Retinal pigment epithelial cell (primary cell): ENCODE data around the gene ZBTB46.

Experiments
- DNase-seq: peaks from one replicate; pipeline ENCODE4 v3.0.0-alpha.2; 2010; ENCODE audit warnings: low read depth
- H3K4me3 ChIP-seq: 2 replicates; pipeline ENCODE4 v1.5.1; 2011; ENCODE audit warnings: mild to moderate bottlenecking, low read length, control low read depth, moderate library complexity
- CTCF ChIP-seq: conservative IDR thresholded peaks from 2 replicates; pipeline ENCODE4 v1.5.1; 2011; ENCODE audit warnings: low read depth, low read length, control low read depth, inconsistent platforms

The ZBTB46 gene

GRCh38 chr20:63742381-63743024 lies 88.6 kb downstream of the ZBTB46 start:
- TF ChIP-seq CTCF, result no peak

GRCh38 chr20:63741676-63742380 lies 89.2 kb downstream of the ZBTB46 start:
- TF ChIP-seq CTCF, result no peak
- no peak for DNase-seq
- no peak overlapping the region for H3K4me3 ChIP-seq

More at GRCh38 chr20:63742381-63743024, 88.6 kb downstream of the ZBTB46 start:
- DNase-seq, result no peak
- H3K4me3 ChIP-seq, result no peak overlapping the region

- H3K4me3 ChIP-seq, result peak overlapping the region; percentile 56
Observed at GRCh38 chr20:63741354-63741675, 89.7 kb downstream of the ZBTB46 start.

GRCh38 chr20:63740627-63741353 lies 90.3 kb downstream of the ZBTB46 start:
- TF ChIP-seq CTCF, result peak; percentile 23
- peak; percentile 35 for DNase-seq

More at GRCh38 chr20:63741354-63741675, 89.7 kb downstream of the ZBTB46 start:
- DNase-seq, result no peak
- no peak for TF ChIP-seq CTCF

GRCh38 chr20:63740070-63740626 lies 90.9 kb downstream of the ZBTB46 start:
- no peak for DNase-seq
- peak overlapping the region; percentile 56 for H3K4me3 ChIP-seq
- TF ChIP-seq CTCF, result no peak

More at GRCh38 chr20:63740627-63741353, 90.3 kb downstream of the ZBTB46 start:
- peak overlapping the region; percentile 56 for H3K4me3 ChIP-seq

- peak within 1 kb of the TSS; percentile 56 for H3K4me3 ChIP-seq
- TF ChIP-seq CTCF, result no peak
- no peak for DNase-seq
Observed at GRCh38 chr20:63739130-63740069, 91.7 kb downstream of the ZBTB46 start, which contains the start of gene SLC2A4RG. SLC2A4RG (plus strand) TSS chr20:63739776; CDS start chr20:63739913, 137 bp downstream.
